A673 (cell line): ENCODE measurements around the gene XBP1.

Experiments used
- EZH2 ChIP-seq: fragments of 200-600 bp; sonication (generic); IDR thresholded peaks from 2 replicates; pipeline ENCODE4 v1.6.1; 2017; ENCODE audit warnings: borderline replicate concordance, low read depth, mild to moderate bottlenecking, mixed read lengths, antibody characterized with exemption, low read length; ENCODE audit not compliant: poor library complexity, severe bottlenecking
- TF ChIP-seq, protein P1 (sequence below): fragments of 300-800, 200-600 bp; sonication (generic); conservative IDR thresholded peaks from 2 replicates; pipeline ENCODE4 v1.5.1; 2017; ENCODE audit warnings: low read depth, mild to moderate bottlenecking, antibody characterized with exemption, low read length, moderate library complexity, mixed read lengths

DNA sequence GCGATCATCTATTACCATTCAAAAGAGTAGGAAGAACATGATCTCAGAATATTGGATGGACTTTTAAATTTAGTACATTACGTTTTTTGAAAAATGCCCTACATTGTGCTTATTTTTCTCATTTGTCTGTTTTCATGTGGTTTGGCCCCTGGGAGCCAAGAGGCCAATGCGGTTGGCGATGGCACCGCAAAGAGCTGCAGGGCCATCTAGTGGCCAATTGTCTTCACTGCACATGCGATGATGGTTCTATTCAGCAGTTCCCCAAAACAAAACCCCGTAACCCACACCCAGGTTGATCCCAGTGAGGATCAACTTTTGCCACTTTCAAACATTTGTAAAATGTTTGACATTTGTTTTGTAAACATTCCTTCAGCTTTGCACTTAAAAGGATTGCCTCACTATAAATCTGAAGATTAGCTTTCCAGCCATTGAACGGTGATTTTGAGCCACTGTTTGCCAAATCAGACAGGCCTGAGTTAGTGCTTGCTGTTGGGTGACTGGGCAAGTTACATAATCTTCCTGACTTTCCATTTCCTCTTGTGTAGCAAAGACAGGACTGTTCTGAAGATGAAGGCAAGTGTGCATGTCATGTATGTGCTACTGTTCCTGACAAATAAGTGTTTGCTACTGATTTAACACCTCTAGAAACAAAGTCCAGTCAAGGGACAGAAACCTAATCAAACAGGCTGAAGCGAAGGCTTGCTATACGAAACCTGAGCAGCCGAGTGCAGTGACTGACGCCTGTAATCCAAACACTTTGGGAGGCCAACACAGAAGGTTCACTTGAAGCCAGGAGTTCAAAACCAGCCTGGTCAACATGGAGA is 29.2 kb upstream of the XBP1 start:
- TF ChIP-seq, protein P1, sequence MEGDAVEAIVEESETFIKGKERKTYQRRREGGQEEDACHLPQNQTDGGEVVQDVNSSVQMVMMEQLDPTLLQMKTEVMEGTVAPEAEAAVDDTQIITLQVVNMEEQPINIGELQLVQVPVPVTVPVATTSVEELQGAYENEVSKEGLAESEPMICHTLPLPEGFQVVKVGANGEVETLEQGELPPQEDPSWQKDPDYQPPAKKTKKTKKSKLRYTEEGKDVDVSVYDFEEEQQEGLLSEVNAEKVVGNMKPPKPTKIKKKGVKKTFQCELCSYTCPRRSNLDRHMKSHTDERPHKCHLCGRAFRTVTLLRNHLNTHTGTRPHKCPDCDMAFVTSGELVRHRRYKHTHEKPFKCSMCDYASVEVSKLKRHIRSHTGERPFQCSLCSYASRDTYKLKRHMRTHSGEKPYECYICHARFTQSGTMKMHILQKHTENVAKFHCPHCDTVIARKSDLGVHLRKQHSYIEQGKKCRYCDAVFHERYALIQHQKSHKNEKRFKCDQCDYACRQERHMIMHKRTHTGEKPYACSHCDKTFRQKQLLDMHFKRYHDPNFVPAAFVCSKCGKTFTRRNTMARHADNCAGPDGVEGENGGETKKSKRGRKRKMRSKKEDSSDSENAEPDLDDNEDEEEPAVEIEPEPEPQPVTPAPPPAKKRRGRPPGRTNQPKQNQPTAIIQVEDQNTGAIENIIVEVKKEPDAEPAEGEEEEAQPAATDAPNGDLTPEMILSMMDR, result peak; percentile 98
- no peak for TF ChIP-seq EZH2
